ENCODE results near the gene TAF1C. TPM values are rescaled to one million over a fixed set of nuclear protein-coding genes. Genes with fewer than 3 reads are reported as not detected.

The TAF1C gene
- total RNA-seq, 1 experiment from 2014 or later, result 31.9 TPM

GRCh38 chr16:84194018-84194417 lies 7.2 kb upstream of the TAF1C start:
- no peaks in the 10 kb centered on the region for H3K36me3 ChIP-seq (ENCODE audit: control insufficient read depth, insufficient read depth, low read length)
- no peaks in the 10 kb centered on the region for H3K27me3 ChIP-seq (ENCODE audit: control insufficient read depth, insufficient read depth, low read length)
- TF ChIP-seq TCF7L2 (IDR thresholded peaks at IDR 0.05; ENCODE audit: low read depth, low read length), result no peak
- no peak for TF ChIP-seq REST (IDR thresholded peaks at IDR 0.05; ENCODE audit: insufficient read depth in 1 of 2, low read depth in 2 of 2, low read length in 1 of 2)
- TF ChIP-seq POLR2AphosphoS5 (IDR thresholded peaks at IDR 0.05; ENCODE audit: low read depth, low read length), result no peak
- no peak for TF ChIP-seq CTCF (IDR thresholded peaks at IDR 0.05)
- no peak for TF ChIP-seq SIN3A (IDR thresholded peaks at IDR 0.05; ENCODE audit: borderline replicate concordance, insufficient read depth, low read depth, low read length)
- H3K9me3 ChIP-seq (ENCODE audit: control insufficient read depth, insufficient read depth, low read depth, low read length), result no peaks in the 10 kb centered on the region
- intact Hi-C loops (cut with micrococcal nuclease; ENCODE audit: unreplicated experiment), result no loop called here
- no TSS peak for BruUV-seq (replicated peaks)
- no peaks in the 10 kb centered on the region for H3K4me1 ChIP-seq (ENCODE audit: control insufficient read depth, insufficient read depth, low read length)
- ATAC-seq (no peak), DNase-seq (ENCODE audit: low read depth, low spot score) (no peak)
- ChIA-PET CTCF (no interaction called here), POLR2A (no interaction called here)
- in situ Hi-C loops (cut with HindIII; ENCODE audit: low pct_unique_long_range_greater_than_20kb, low sequenced_read_pairs), result no loop called here
- H3K27ac ChIP-seq (ENCODE audit: low read length), result no peak overlapping the region
- H3K4me3 ChIP-seq (ENCODE audit: low read depth in 2 of 2, low read length in 2 of 2), result no peak overlapping the region

- in situ Hi-C loops (cut with HindIII; ENCODE audit: low pct_unique_long_range_greater_than_20kb, low sequenced_read_pairs), result no loop called here
- BruUV-seq (replicated peaks), result no TSS peak
- POLR2A ChIA-PET, result no interaction called here
- Histone ChIP-seq H3K27ac (ENCODE audit: low read length) (no peak overlapping the region), H3K27me3 (ENCODE audit: control insufficient read depth, insufficient read depth, low read length) (no peaks in the 10 kb centered on the region), H3K9me3 (ENCODE audit: control insufficient read depth, insufficient read depth, low read depth, low read length) (no peaks in the 10 kb centered on the region), H3K36me3 (ENCODE audit: control insufficient read depth, insufficient read depth, low read length) (no peaks in the 10 kb centered on the region), H3K4me1 (ENCODE audit: control insufficient read depth, insufficient read depth, low read length) (no peaks in the 10 kb centered on the region), H3K4me3 (ENCODE audit: low read depth in 2 of 2, low read length in 2 of 2) (no peak overlapping the region)
- TF ChIP-seq TCF7L2 (IDR thresholded peaks at IDR 0.05; ENCODE audit: low read depth, low read length), result no peak
- TF ChIP-seq POLR2AphosphoS5 (IDR thresholded peaks at IDR 0.05; ENCODE audit: low read depth, low read length), result no peak
- no peak for TF ChIP-seq REST (IDR thresholded peaks at IDR 0.05; ENCODE audit: insufficient read depth in 1 of 2, low read depth in 2 of 2, low read length in 1 of 2)
- TF ChIP-seq CTCF (IDR thresholded peaks at IDR 0.05), result no peak
- TF ChIP-seq SIN3A (IDR thresholded peaks at IDR 0.05; ENCODE audit: borderline replicate concordance, insufficient read depth, low read depth, low read length), result no peak
- intact Hi-C loops (cut with micrococcal nuclease; ENCODE audit: unreplicated experiment), result no loop called here
- CTCF ChIA-PET, result no interaction called here
- DNase-seq (ENCODE audit: low read depth, low spot score) (no peak), ATAC-seq (no peak)
These were observed 6.6 kb upstream of the TAF1C start for GRCh38 chr16:84193480-84193879.
